ENCODE results near the gene DOHH.
"Not testable (repeated sequence)": the region's sequence is repeated elsewhere in the genome, so short reads cannot be mapped to it uniquely, and the experiment has no call there.

The DOHH gene

DNA sequence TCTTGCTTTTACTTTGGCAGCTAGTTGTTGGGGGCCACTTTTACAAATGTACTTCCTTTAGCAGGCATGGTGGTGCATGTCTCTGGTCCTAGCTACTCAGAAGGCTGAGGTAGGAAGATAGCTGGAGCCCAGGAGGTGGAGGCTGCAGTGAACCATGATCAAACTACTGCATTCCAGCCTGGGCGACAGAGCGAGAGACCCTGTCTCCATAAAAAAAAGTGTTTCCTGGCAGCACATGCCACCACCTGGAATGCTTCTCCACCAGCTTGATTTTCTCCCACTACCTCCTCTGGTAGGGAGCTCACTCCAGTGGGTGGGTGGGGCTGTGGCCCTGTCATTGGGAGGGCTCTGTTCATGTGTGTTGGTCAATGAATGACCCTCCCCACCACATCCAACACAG, 18.2 kb upstream of the DOHH start:
- no peak for DNase-seq

- DNase-seq, result no peak
Measured at GRCh38 chr19:3518255-3518654, 17.8 kb upstream of the DOHH start.

DNA sequence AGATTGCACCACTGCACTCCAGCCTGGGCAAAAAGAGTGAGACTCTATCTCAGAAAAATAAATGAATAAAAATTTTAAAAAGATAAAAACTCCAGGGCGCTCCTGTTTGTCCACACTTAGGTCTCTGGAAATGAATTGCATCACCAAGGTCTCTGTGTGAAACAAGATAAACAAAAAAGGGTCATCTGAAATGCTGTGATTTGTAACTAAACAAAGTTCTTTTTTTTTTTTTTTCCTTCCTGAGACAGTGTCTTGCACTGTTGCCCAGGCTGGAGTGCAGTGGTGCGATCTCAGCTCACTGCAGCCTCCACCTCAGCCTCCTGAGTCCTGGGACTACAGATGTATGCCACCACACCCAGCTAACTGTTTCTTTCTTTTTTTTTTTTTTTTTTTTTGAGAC, 17.2 kb upstream of the DOHH start:
- no peak for DNase-seq

DNA sequence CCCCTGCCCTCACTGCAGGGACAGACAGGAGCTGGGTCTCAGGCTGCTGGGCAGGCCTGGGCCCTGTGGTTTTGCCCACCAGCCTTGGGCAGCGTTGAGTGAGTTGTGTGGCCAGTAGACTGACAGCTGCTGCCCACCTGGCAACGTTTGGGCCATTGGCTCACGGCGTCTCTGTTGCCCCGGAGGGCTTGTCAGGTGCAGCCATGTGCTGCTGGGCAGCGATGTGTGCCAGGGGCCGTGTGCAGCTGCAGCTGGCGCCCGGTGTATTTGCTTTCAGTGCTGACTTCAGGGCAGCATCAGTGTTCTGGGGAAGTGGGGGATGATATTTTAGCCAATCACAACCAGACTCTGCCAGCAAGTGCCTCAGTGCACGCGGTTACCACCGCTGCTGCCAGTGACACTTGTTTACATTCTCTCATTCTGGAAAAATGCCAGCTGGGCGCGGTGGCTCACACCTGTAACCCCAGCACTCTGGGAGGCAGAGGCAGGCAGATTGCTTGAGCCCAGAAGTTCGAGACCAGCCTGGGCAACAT, 16.3 kb upstream of the DOHH start:
- DNase-seq, result no peak

DNA sequence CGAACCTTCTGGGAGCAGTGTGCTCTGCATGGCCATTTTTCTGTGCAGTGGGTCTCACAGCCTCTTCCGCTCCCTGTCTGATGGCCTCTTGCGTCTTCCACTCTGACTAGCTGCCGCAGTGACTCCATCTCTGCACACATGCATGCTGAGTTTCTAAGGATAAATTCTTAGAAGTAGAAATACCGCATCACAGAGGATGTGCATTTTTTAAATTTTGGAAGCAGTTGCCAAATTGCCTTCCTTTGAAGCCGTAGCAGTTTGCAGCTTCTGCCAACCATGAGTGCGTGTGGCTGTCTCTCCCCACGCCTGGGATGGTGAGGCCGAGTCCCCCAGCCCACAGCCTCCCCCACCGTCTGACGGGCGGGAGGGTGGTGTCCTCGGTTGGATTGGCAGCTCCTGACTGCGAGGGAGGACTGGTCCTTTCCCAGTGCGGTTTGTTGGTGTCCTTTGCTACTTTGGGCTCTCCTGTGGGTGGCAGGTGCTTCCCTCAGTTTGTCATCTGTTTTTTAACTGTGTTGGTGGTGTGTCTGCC, 15.5 kb upstream of the DOHH start:
- no peak for DNase-seq

DNA sequence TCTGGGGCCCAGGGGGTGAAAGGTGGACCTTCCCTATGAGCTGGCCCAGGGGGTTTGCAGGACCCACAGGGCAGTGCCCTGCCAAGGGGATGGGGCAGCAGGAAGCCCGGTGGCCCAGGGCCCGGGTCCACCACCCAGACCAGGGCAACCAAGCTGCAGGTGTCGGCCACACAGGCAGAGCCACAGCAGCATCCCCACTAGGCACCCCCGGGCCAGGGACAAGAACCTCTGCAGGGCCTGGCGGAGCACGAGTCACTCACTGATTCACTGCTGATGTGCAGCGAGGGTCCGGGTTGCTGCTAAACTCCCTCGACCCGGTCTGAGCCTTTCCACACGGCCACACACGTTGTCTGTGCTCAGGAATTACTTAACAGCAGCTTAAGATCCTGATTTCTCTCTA, 14.5 kb upstream of the DOHH start:
- DNase-seq, result no peak

GRCh38 chr19:3513229-3514140, 13.0 kb upstream of the DOHH start:
- DNase-seq, result no peak

- no peak for DNase-seq
Measured at GRCh38 chr19:3512562-3513228, 12.2 kb upstream of the DOHH start.

DNA sequence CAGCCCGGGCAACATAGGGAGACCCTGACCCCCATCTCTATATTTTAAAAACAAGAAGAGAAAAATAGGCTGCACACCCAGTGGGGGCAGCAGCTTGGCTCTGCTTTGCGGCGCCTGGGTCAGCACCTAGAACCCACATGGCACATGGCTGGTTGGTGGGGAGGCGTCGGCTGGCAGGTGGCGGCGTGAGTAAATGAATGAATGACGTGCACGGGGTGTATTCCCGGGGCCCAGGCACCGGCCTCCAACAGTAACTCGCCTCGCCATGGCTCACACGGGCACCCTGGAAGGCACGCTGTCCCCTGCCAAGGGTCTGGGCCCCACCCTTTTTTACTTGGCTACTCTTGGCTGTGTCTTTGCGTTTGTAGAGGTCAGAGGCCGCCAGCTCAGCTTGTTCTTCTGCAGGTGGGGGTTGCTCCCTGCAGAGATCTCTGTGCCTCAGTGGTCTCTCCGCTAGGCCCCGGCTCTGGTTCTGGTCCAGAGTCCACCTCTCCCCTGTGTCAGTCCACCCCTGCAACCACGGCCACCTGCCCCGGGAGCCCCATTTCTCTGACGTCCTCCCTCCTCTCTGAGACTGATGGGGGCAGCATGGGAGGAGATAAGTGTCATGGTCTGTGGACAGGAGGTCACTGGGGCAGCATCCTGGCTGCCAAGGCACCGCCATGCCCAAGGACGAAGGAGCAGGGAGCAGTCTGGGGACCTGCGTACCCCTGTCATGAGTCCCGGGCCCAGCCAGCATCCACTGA, 11.2 kb upstream of the DOHH start:
- no peak for DNase-seq

GRCh38 chr19:3510727-3511126, 10.3 kb upstream of the DOHH start:
- DNase-seq, result no peak

- no peak for DNase-seq
Measured at GRCh38 chr19:3509566-3509989, 9.1 kb upstream of the DOHH start.

GRCh38 chr19:3508771-3509535, 8.5 kb upstream of the DOHH start:
- DNase-seq, result no peak

- not testable (repeated sequence) for DNase-seq
Measured at GRCh38 chr19:3508121-3508661, 7.7 kb upstream of the DOHH start.

- DNase-seq, result no peak
Measured at GRCh38 chr19:3507371-3508120, 7.1 kb upstream of the DOHH start.

GRCh38 chr19:3506384-3507340, 6.2 kb upstream of the DOHH start:
- no peak for DNase-seq

DNA sequence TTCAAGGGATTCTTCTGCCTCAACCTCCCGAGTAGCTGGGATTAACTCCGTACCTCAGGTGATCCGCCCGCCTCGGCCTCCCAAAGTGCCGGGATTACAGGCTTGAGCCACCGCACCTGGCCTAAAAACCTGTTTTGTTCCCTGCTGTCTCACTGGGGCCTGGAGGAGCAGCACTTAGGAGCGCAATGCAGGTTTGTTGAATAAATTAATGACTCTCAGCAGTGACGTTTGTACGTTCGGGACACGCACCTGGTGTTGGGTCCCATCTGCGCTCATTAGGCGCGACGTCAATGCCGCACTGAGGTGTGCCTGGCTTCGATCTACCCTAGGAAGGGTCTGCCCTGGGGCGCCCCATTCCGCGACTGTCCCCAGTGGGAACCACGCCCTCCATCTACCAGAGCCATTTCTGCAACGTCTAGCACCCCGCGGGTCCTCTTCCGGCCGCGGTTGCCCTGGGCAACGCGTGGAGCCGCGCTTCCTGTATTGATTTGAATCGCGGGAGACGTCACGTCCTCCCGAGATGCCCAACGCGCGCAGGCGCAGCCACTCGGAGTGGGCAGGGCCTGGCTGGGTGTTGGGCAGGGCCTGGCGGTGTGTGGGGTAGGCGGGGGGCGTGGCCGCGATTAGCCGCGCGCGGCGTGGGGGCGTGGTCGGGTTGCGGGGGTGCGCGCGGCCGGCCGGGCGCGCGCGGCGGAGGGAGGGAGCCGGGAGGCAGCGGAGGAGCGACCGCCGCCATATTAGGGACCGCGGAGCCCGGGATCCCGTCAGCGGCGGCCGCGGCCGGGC, 5.3 kb upstream of the DOHH start, which contains the start of gene FZR1:
Gene FZR1 (plus strand): TSS at position 714 of the 786 bp plus-strand sequence. CDS start 16,679 bp downstream, outside the sequence.
- peak; percentile 93 for DNase-seq

GRCh38 chr19:3504735-3505134, 4.3 kb upstream of the DOHH start:
- no peak for DNase-seq

GRCh38 chr19:3503036-3503572, 2.6 kb upstream of the DOHH start:
- no peak for DNase-seq

DNA sequence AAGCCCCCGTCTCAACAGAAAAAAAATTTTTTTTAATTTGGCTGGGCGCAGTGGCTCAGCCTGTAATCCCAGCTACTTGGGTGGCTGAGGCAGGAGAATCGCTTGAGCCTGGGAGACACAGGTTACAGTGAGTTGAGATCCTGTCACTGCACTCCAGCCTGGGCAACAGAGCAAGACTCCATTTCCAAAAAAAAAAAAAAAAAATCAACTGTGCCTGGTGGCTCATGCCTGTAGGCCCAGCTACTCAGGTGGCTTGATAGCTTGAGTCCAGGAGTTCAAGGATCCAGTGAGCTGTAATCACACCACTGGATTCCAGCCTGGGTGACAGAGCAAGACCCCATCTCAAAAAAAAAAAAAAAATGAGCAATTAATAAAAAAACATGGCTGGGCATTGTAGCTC, 1.3 kb upstream of the DOHH start:
- DNase-seq, result no peak
